NB4 (cell line): ENCODE data around the gene RXRA.

Experiments used
- CTCF ChIP-seq: IDR thresholded peaks from one replicate; pipeline ENCODE4 v1.5.1; 2012; ENCODE audit warnings: low read depth, low read length
- MAX ChIP-seq: IDR thresholded peaks from 2 replicates; pipeline ENCODE4 v1.6.1; 2011; ENCODE audit warnings: low read depth, low read length
- POLR2A ChIP-seq: IDR thresholded peaks from 2 replicates; pipeline ENCODE4 v1.6.1; 2011; ENCODE audit warnings: mild to moderate bottlenecking; ENCODE audit not compliant: insufficient read length; ENCODE audit errors: extremely low read depth

GRCh38 chr9:134304690-134305089 lies 21.6 kb upstream of the RXRA start:
- TF ChIP-seq CTCF, result no peak
- TF ChIP-seq POLR2A, result no peak
- no peak for TF ChIP-seq MAX
